K562 (cell line): ENCODE data around the gene TBXAS1. TPM values are rescaled to one million over a fixed set of nuclear protein-coding genes. Genes with fewer than 3 reads are reported as not detected.

ENCODE experiments used
- ATAC-seq: fragments of 200-7000 bp; cut with Tn5 transposase; 3 replicates; pipeline ENCODE4 v1.9.1; 2020; ENCODE audit warnings: moderate library complexity
- BruUV-seq: library from RNA; stranded (reverse); fragments of 400-500 nt; replicated peaks from 2 replicates; lab custom pipeline; 2021; lab: Mats Ljungman, UMichigan
- CTCF ChIA-PET: fragments of 300-600 bp; formaldehyde crosslinking; extraction: SDS; loops from one replicate; lab custom pipeline; 2021; ENCODE audit warnings: low intra/inter-chr PET ratio; lab: Yijun Ruan, JAX
- POLR2A ChIA-PET: fragments of 300-600, 350-650 bp; sonication (Branson Sonifier 250); formaldehyde crosslinking; extraction: SDS; loops from one replicate; lab custom pipeline; 2021; ENCODE audit warnings: antibody characterized with exemption, inconsistent platforms; lab: Yijun Ruan, JAX
- DNase-seq, 4 experiments: peaks; one replicate each; pipeline versions ENCODE4 v3.0.0 to v3.0.0-alpha.2; 2011 to 2018; ENCODE audit warnings: low spot score in 3 of 4, mixed read lengths in 3 of 4; ENCODE audit errors: extremely low read depth in 1 of 4
- FAIRE-seq: peaks from 2 replicates; lab custom pipeline; 2011; peaks lifted over from hg19 to GRCh38; lab: Jason Lieb, UNC
- H2AFZ ChIP-seq: 2 replicates; pipeline ENCODE4 v1.6.0; 2011; ENCODE audit warnings: low read depth, low read length, control low read depth, inconsistent platforms
- H3K27ac ChIP-seq: fragments of 200-600 bp; 3 replicates; pipeline ENCODE4 v1.8.0; 2011; ENCODE audit warnings: low read depth, mild to moderate bottlenecking, control low read depth, inconsistent platforms, low read length, moderate library complexity, mixed read lengths; ENCODE audit errors: extremely low read depth
- H3K27me3 ChIP-seq, 2 experiments: fragments of 300-600 bp in 1 of 2; 2 replicates in 1 of 2; 3 replicates in 1 of 2; pipeline versions ENCODE4 v1.6.0 to v1.8.0; 2011; ENCODE audit warnings: inconsistent platforms in 2 of 2, low read length in 2 of 2, mild to moderate bottlenecking in 1 of 2, mixed read lengths in 1 of 2, moderate library complexity in 1 of 2; ENCODE audit not compliant: control insufficient read depth in 2 of 2, insufficient read depth in 2 of 2
- H3K36me3 ChIP-seq: fragments of 300-600 bp; 3 replicates; pipeline ENCODE4 v1.8.0; 2011; ENCODE audit warnings: mild to moderate bottlenecking, low read length, inconsistent platforms; ENCODE audit not compliant: control insufficient read depth, insufficient read depth
- H3K4me1 ChIP-seq, 2 experiments: fragments of 200-600 bp in 1 of 2; replicated peaks in 1 of 2; 2 replicates in 1 of 2; 3 replicates in 1 of 2; pipeline versions ENCODE4 v1.5.1 to v1.8.0; 2011; ENCODE audit warnings: inconsistent platforms in 2 of 2, low read length in 2 of 2, mild to moderate bottlenecking in 1 of 2, mixed read lengths in 1 of 2, moderate library complexity in 1 of 2; ENCODE audit not compliant: control insufficient read depth in 2 of 2, insufficient read depth in 2 of 2
- H3K4me2 ChIP-seq: 2 replicates; pipeline ENCODE4 v1.6.1; 2011; ENCODE audit warnings: low read length, control low read depth, inconsistent platforms, mixed read lengths; ENCODE audit not compliant: insufficient read depth
- H3K4me3 ChIP-seq: fragments of 200-600 bp; sonication (generic), shearing (Covaris generic); 2 replicates; pipeline ENCODE4 v1.5.1; 2016; ENCODE audit warnings: control low read depth, inconsistent platforms
- H3K79me2 ChIP-seq: fragments of 200-600 bp; 3 replicates; pipeline ENCODE4 v1.8.0; 2011; ENCODE audit warnings: low read length, inconsistent platforms; ENCODE audit not compliant: control insufficient read depth, insufficient read depth
- H3K9ac ChIP-seq, 2 experiments: 2 replicates each; pipeline versions ENCODE4 v1.6.0 to v1.6.1; 2011; ENCODE audit warnings: low read depth in 2 of 2, low read length in 2 of 2, control low read depth in 1 of 2, inconsistent platforms in 1 of 2, mild to moderate bottlenecking in 1 of 2, mixed read lengths in 1 of 2; ENCODE audit not compliant: insufficient read depth in 1 of 2
- H3K9me1 ChIP-seq: one replicate; pipeline ENCODE4 v1.6.0; 2011; ENCODE audit warnings: inconsistent platforms, mild to moderate bottlenecking, low read length, moderate library complexity; ENCODE audit not compliant: control insufficient read depth, insufficient read depth
- H3K9me3 ChIP-seq: replicated peaks from 2 replicates; pipeline ENCODE4 v1.5.1; 2011; ENCODE audit warnings: low read depth, low read length, inconsistent platforms; ENCODE audit not compliant: control insufficient read depth, insufficient read depth
- H4K20me1 ChIP-seq: replicated peaks from 2 replicates; pipeline ENCODE4 v1.6.1; 2011; ENCODE audit warnings: low read length, inconsistent platforms, mixed read lengths; ENCODE audit not compliant: control insufficient read depth, insufficient read depth
- DIDO1 ChIP-seq: fragments of 450-650 bp; IDR thresholded peaks from 2 replicates; pipeline ENCODE4 v1.6.1; 2016; ENCODE audit warnings: low read depth, missing biosample characterization, missing genetic modification characterization
- FOXK2 ChIP-seq, 2 experiments: fragments of 450-650 bp; IDR thresholded peaks in 1 of 2; conservative IDR thresholded peaks in 1 of 2; 2 replicates each; pipeline ENCODE4 v1.6.1; 2016; ENCODE audit warnings: low read depth in 2 of 2, mild to moderate bottlenecking in 1 of 2
- IFI16 ChIP-seq: fragments of 250-450 bp; sonication (Bioruptor Pico); IDR thresholded peaks from 2 replicates; pipeline ENCODE4 v2.1.2; 2022; ENCODE audit warnings: mild to moderate bottlenecking, inconsistent platforms
- MEF2A ChIP-seq: IDR thresholded peaks from 2 replicates; pipeline ENCODE4 v1.6.1; 2011; ENCODE audit warnings: low read depth, mild to moderate bottlenecking, low read length, moderate library complexity; ENCODE audit not compliant: control insufficient read depth
- NFE2 ChIP-seq: IDR thresholded peaks from 2 replicates; pipeline ENCODE4 v1.6.1; 2014; ENCODE audit warnings: antibody characterized with exemption, low read depth
- NFRKB ChIP-seq: fragments of 450-650 bp; IDR thresholded peaks from 2 replicates; pipeline ENCODE4 v1.6.1; 2016; ENCODE audit warnings: low read depth
- PHF8 ChIP-seq: fragments of 200-600 bp; sonication (generic); IDR thresholded peaks from 2 replicates; pipeline ENCODE4 v1.6.1; 2012; ENCODE audit warnings: mixed run types, mild to moderate bottlenecking, inconsistent platforms, low read length, moderate library complexity, borderline replicate concordance
- PPARD ChIP-seq: fragments of 250-450 bp; sonication (Bioruptor Pico); IDR thresholded peaks from 2 replicates; pipeline ENCODE4 v1.8.0; 2022; ENCODE audit warnings: inconsistent platforms, mild to moderate bottlenecking, moderate library complexity
- PRMT5 ChIP-seq: sonication (generic); formaldehyde crosslinking; IDR thresholded peaks from 2 replicates; pipeline ENCODE4 v1.5.0; 2020; ENCODE audit warnings: missing genetic modification reagents
- SAP30 ChIP-seq: fragments of 200-600 bp; sonication (generic); IDR thresholded peaks from 2 replicates; pipeline ENCODE4 v1.6.1; 2012; ENCODE audit warnings: borderline replicate concordance, low read depth, mild to moderate bottlenecking, moderate library complexity, low read length, control low read depth, inconsistent platforms; ENCODE audit not compliant: insufficient read depth, poor library complexity, severe bottlenecking
- SMC3 ChIP-seq: conservative IDR thresholded peaks from 2 replicates; pipeline ENCODE4 v1.6.1; 2011; ENCODE audit warnings: low read depth, low read length, improper control_type of control experiment; ENCODE audit not compliant: insufficient read depth
- SREBF1 ChIP-seq: fragments of 150-350 bp; IDR thresholded peaks from 2 replicates; pipeline ENCODE4 v1.6.1; 2014; ENCODE audit warnings: antibody characterized with exemption, low read depth, low read length, borderline replicate concordance
- TBP ChIP-seq: optimal IDR thresholded peaks from 2 replicates; pipeline ENCODE3; 2011; ENCODE audit warnings: low read depth, low read length, improper control_type of control experiment
- ZBED1 ChIP-seq: IDR thresholded peaks from 2 replicates; pipeline ENCODE4 v1.6.1; 2014
- ZNF717 ChIP-seq: fragments of 250-450 bp; sonication (Bioruptor Pico); IDR thresholded peaks from 2 replicates; pipeline ENCODE4 v1.5.0; 2021
- WGBS: fragments of 100-300 bp; shearing (Covaris generic); methylation state at CpG from one replicate; pipeline ENCODE4 v1.1.6; 2016; ENCODE audit warnings: low coverage, mixed read lengths; ENCODE audit not compliant: insufficient coverage; ENCODE audit errors: missing lambda C conversion rate; 5-methylcytosine and 5-hydroxymethylcytosine counted together
- in situ Hi-C: fragments of 300-500 bp; cut with MboI; formaldehyde crosslinking; loops from 4 replicates; pipeline ENCODE4 v1.15.0; 2018; ENCODE audit warnings: inconsistent platforms, mixed read lengths
- intact Hi-C: fragments of 100-400 bp; cut with micrococcal nuclease; formaldehyde crosslinking; loops from 2 replicates; pipeline ENCODE4 v1.14.2; 2022
- polyA plus RNA-seq, 8 experiments: library from polyadenylated mRNA; depleted of rRNA in 4 of 8; stranded (reverse) in 5 of 8; unstranded in 3 of 8; fragments of >200 nt; fragmentation: Nextera tagmentation in 2 of 8; fragmentation: Illumina TruSeq in 1 of 8; extraction: Ambion mirVana in 2 of 8; extraction: Trizol in 1 of 8; gene quantifications; 2 replicates each; pipeline versions ENCODE4 v1.2.1 to v1.2.3, GENCODE V29; 2011 to 2014; ENCODE audit warnings: inconsistent platforms in 1 of 8, missing spikeins in 1 of 8
- total RNA-seq, 7 experiments: library from RNA; depleted of rRNA in 6 of 7; stranded (reverse); fragments of >200 nt in 6 of 7; fragmentation: Illumina TruSeq in 2 of 7; extraction: Trizol in 2 of 7; gene quantifications; 2 replicates each; pipeline versions ENCODE4 v1.2.1 to v1.2.3, GENCODE V29; 2011 to 2021; ENCODE audit warnings: low replicate concordance in 1 of 7
- TF ChIP-seq, protein P1 (sequence below): IDR thresholded peaks from 3 replicates; pipeline ENCODE4 v1.6.1; 2011; ENCODE audit warnings: borderline replicate concordance, mild to moderate bottlenecking, moderate library complexity; ENCODE audit not compliant: insufficient read length; ENCODE audit errors: extremely low read depth
- TF ChIP-seq, protein P2 (sequence below): fragments of 250-450 bp; sonication (Bioruptor Pico); IDR thresholded peaks from 2 replicates; pipeline ENCODE4 v1.5.0; 2021

TBXAS1 gene
- total and polyA plus RNA-seq, 9 of the 15 experiments (the other 6 are each of a cell fraction or from before 2014, with no cell fraction given) = 1.1 to 8.3 (median 1.9) TPM

DNA sequence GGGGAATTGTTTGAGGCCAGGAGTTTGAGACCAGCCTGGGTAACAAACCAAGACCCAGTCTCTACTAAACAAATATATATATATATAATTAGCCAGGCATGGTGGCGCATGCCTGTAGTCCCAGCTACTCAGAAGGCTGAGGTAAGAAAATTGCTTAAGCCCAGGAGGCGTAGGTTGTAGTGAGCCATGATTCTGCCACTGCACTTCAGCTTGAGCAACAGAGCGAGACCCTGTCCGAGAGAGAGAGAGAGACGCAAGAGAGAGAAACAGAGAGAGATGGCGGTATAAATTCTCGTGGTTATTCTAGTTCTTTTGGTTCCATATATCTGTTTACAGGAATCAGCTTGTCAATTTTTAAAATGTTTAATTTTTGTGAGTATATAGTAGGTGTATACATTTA lies 94.0 kb downstream of the TBXAS1 start:
- H3K4me3 ChIP-seq = no peak overlapping the region
- no peaks in the 10 kb centered on the region for H3K9me1 ChIP-seq
- intact Hi-C loops (no loop called here), in situ Hi-C loops (no loop called here)
- no peak overlapping the region for H2AFZ ChIP-seq
- no peaks in the 10 kb centered on the region for H3K27me3 ChIP-seq
- 80% methylated on average over 7 of the region's 7 CpGs for WGBS
- no peak for ATAC-seq
- no peak for FAIRE-seq
- no peaks in the 10 kb centered on the region for H3K79me2 ChIP-seq
- TF ChIP-seq, protein P1, sequence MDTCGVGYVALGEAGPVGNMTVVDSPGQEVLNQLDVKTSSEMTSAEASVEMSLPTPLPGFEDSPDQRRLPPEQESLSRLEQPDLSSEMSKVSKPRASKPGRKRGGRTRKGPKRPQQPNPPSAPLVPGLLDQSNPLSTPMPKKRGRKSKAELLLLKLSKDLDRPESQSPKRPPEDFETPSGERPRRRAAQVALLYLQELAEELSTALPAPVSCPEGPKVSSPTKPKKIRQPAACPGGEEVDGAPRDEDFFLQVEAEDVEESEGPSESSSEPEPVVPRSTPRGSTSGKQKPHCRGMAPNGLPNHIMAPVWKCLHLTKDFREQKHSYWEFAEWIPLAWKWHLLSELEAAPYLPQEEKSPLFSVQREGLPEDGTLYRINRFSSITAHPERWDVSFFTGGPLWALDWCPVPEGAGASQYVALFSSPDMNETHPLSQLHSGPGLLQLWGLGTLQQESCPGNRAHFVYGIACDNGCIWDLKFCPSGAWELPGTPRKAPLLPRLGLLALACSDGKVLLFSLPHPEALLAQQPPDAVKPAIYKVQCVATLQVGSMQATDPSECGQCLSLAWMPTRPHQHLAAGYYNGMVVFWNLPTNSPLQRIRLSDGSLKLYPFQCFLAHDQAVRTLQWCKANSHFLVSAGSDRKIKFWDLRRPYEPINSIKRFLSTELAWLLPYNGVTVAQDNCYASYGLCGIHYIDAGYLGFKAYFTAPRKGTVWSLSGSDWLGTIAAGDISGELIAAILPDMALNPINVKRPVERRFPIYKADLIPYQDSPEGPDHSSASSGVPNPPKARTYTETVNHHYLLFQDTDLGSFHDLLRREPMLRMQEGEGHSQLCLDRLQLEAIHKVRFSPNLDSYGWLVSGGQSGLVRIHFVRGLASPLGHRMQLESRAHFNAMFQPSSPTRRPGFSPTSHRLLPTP = no peak
- TF ChIP-seq PHF8 (no peak), NFE2 (no peak), TBP (no peak), ZBED1 (no peak), PPARD (CRISPR knock-in tag) (no peak), SMC3 (no peak), IFI16 (no peak), ZNF717 (CRISPR knock-in tag) (no peak), DIDO1 (tag) (no peak), NFRKB (no peak), FOXK2 (conservative IDR thresholded peaks at IDR 0.05 in 1 of 2, IDR thresholded peaks at IDR 0.05 in 1 of 2; ENCODE audit: low read depth in 2 of 2) (no peak), PRMT5 (CRISPR knock-in tag) (no peak), MEF2A (no peak), SAP30 (no peak), SREBF1 (no peak)
- TF ChIP-seq, protein P2, sequence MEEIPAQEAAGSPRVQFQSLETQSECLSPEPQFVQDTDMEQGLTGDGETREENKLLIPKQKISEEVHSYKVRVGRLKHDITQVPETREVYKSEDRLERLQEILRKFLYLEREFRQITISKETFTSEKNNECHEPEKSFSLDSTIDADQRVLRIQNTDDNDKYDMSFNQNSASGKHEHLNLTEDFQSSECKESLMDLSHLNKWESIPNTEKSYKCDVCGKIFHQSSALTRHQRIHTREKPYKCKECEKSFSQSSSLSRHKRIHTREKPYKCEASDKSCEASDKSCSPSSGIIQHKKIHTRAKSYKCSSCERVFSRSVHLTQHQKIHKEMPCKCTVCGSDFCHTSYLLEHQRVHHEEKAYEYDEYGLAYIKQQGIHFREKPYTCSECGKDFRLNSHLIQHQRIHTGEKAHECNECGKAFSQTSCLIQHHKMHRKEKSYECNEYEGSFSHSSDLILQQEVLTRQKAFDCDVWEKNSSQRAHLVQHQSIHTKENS = no peak
- no peak overlapping the region for H3K4me2 ChIP-seq
- H3K36me3 ChIP-seq = peaks cover 10% of the 10 kb centered on the region; the same call in 2 of the 3 replicates
- CTCF ChIA-PET = no interaction called here
- H3K4me1 ChIP-seq = peaks cover 6 to 19% of the 10 kb centered on the region in 2 experiments; a peak in 4 of 5 replicates
- H3K9me3 ChIP-seq = no peaks in the 10 kb centered on the region
- POLR2A ChIA-PET = interaction anchor here (1.2 kb wide), 1 partner anchor 39 kb away, joined by 3 read pairs; no protein-coding TSS in a partner anchor
- no peak overlapping the region for H3K9ac ChIP-seq
- H3K27ac ChIP-seq = no peak overlapping the region
- DNase-seq = no peak
- BruUV-seq = no TSS peak
- no peaks in the 10 kb centered on the region for H4K20me1 ChIP-seq
